Measurements from ENCODE around the gene SUGCT.

DNA sequence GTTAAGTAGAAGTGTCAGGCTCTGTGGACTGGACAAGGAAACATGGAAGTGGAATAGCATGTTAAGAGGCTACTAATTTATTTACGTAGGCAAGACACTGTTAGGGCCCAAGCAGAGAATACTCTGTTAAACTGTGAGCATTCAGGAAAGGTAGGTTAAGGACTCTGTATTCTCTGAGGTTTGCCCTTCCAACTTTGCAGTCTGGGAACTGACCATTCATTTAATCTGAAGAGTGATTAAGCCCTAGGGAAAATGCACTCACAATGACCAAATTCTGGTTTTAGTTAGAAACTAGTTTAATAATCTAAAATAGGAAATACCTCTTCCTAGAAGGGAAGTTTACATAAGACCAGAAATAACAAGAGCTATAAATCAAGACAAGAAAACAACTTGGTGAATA, 266.6 kb downstream of the SUGCT start:
- no peak for TF ChIP-seq POLR2AphosphoS5 (IDR thresholded peaks at IDR 0.05)
- TF ChIP-seq, protein P1, sequence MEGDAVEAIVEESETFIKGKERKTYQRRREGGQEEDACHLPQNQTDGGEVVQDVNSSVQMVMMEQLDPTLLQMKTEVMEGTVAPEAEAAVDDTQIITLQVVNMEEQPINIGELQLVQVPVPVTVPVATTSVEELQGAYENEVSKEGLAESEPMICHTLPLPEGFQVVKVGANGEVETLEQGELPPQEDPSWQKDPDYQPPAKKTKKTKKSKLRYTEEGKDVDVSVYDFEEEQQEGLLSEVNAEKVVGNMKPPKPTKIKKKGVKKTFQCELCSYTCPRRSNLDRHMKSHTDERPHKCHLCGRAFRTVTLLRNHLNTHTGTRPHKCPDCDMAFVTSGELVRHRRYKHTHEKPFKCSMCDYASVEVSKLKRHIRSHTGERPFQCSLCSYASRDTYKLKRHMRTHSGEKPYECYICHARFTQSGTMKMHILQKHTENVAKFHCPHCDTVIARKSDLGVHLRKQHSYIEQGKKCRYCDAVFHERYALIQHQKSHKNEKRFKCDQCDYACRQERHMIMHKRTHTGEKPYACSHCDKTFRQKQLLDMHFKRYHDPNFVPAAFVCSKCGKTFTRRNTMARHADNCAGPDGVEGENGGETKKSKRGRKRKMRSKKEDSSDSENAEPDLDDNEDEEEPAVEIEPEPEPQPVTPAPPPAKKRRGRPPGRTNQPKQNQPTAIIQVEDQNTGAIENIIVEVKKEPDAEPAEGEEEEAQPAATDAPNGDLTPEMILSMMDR (IDR thresholded peaks at IDR 0.05): no peak
- no peak for TF ChIP-seq EP300 (IDR thresholded peaks at IDR 0.05)
